Measurements from ENCODE around the gene TOP1. TPM values are rescaled to one million over a fixed set of nuclear protein-coding genes. Genes with fewer than 3 reads are reported as not detected.
A peak's percentile ranks its signal among the peaks of the same experiment; 100 is the strongest.

Gene TOP1
- polyA plus RNA-seq, 3 donors, result 6.9 to 11.5 (median 11.5) TPM

DNA sequence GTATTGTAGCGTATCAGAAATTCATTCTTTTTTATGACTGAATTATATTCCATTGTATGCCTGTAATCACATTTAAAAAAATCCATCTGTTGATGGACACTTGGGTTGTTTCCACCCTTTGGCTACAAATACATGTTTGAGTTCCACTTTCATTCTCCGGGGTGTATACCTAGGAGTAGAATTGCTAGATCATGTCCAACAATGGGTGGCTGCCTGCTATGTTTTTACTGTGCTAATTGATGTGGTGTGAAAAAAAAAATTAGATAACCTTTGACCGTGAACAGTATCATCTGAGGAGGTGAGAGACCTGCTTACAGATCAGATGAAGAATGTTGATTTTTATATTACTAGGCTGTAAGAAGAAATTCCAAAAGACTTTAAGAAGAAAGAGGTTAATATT is 37.1 kb downstream of the TOP1 start:
- peaks cover 100% of the 10 kb centered on the region for H4K20me1 ChIP-seq (ENCODE audit: insufficient read depth, low read length)
- no CpG with 5 or more reads among the region's 3 CpGs for WGBS (ENCODE audit: insufficient coverage)
- DNase-seq, result no peak
- no peaks in the 10 kb centered on the region for H3K27me3 Mint-ChIP-seq (ENCODE audit: low read depth in 3 of 3)
- peaks cover 64 to 68% of the 10 kb centered on the region in 2 donors for H3K36me3 Mint-ChIP-seq
- peak overlapping the region in 1 of 7 donors; percentile 3 for H3K27ac Mint-ChIP-seq
- H3K9me3 ChIP-seq (replicated peaks in 1 of 2; ENCODE audit: control insufficient read depth in 1 of 2, insufficient read depth in 1 of 2, low read length in 2 of 2), result no peaks in the 10 kb centered on the region
- H3K36me3 ChIP-seq (replicated peaks in 1 of 2; ENCODE audit: control insufficient read depth in 1 of 2, insufficient read depth in 2 of 2, low read length in 2 of 2), result peaks cover 21 to 70% of the 10 kb centered on the region in 2 donors
- peaks cover 99% of the 10 kb centered on the region for H3K79me2 ChIP-seq (ENCODE audit: insufficient read depth, low read length)
- no peaks in the 10 kb centered on the region for H3K27me3 ChIP-seq (ENCODE audit: control insufficient read depth in 2 of 2, insufficient read depth in 2 of 2, low read length in 2 of 2)
- H3K4me1 Mint-ChIP-seq, result peaks cover 30% of the 10 kb centered on the region
- H3K27ac ChIP-seq (ENCODE audit: low read depth in 1 of 2, low read length in 2 of 2), result peak overlapping the region in 1 of 2 donors; percentile 27
- H3K4me3 Mint-ChIP-seq, result no peak overlapping the region
- no peak overlapping the region for H3K4me2 ChIP-seq (replicated peaks; ENCODE audit: extremely low read depth, low read length, poor library complexity, severe bottlenecking)
- TF ChIP-seq, protein P1, sequence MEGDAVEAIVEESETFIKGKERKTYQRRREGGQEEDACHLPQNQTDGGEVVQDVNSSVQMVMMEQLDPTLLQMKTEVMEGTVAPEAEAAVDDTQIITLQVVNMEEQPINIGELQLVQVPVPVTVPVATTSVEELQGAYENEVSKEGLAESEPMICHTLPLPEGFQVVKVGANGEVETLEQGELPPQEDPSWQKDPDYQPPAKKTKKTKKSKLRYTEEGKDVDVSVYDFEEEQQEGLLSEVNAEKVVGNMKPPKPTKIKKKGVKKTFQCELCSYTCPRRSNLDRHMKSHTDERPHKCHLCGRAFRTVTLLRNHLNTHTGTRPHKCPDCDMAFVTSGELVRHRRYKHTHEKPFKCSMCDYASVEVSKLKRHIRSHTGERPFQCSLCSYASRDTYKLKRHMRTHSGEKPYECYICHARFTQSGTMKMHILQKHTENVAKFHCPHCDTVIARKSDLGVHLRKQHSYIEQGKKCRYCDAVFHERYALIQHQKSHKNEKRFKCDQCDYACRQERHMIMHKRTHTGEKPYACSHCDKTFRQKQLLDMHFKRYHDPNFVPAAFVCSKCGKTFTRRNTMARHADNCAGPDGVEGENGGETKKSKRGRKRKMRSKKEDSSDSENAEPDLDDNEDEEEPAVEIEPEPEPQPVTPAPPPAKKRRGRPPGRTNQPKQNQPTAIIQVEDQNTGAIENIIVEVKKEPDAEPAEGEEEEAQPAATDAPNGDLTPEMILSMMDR (IDR thresholded peaks at IDR 0.05), result no peak
- peaks cover 0 to 3% of the 10 kb centered on the region in 2 donors for H3K4me1 ChIP-seq (ENCODE audit: control insufficient read depth in 1 of 2, insufficient read depth in 2 of 2, low read length in 2 of 2)
- no peak overlapping the region for H2AFZ ChIP-seq (ENCODE audit: insufficient read depth, low read depth, low read length, poor library complexity, severe bottlenecking)
- intact Hi-C loops (cut with micrococcal nuclease), result no loop called here
- no peak overlapping the region for H3K9ac ChIP-seq (ENCODE audit: insufficient read depth, low read length, poor library complexity, severe bottlenecking)
- H3K4me3 ChIP-seq (replicated peaks in 1 of 3; ENCODE audit: low read depth in 2 of 3, low read length in 3 of 3), result no peak overlapping the region
- no peaks in the 10 kb centered on the region for H3K9me3 Mint-ChIP-seq

DNA sequence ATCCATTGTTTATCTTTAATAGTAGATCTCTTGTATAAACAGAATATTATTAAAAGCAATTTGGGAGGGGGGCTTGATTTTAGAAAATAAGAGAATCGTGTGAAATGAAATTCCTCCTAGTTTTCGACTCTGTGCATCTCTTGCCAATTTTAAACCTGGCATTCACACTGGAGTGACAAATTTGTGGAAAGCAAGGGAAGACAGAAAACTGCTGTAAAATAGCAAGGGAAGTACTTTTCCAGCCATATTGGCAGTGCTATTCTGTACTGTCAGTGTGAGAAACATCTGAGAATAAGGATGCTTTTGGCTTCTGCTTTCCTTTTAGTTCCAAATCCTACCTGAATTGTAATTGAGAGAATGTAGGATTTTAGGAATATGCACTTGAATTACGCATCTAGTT is 40.2 kb downstream of the TOP1 start:
- no CpG with 5 or more reads among the region's 3 CpGs for WGBS (ENCODE audit: insufficient coverage)
- Histone ChIP-seq H3K36me3 (replicated peaks in 1 of 2; ENCODE audit: control insufficient read depth in 1 of 2, insufficient read depth in 2 of 2, low read length in 2 of 2) (peaks cover 3 to 54% of the 10 kb centered on the region in 2 donors), H3K4me3 (replicated peaks in 1 of 3; ENCODE audit: low read depth in 2 of 3, low read length in 3 of 3) (no peak overlapping the region), H3K4me1 (ENCODE audit: control insufficient read depth in 1 of 2, insufficient read depth in 2 of 2, low read length in 2 of 2) (peaks cover 0 to 3% of the 10 kb centered on the region in 2 donors), H3K9me3 (replicated peaks in 1 of 2; ENCODE audit: control insufficient read depth in 1 of 2, insufficient read depth in 1 of 2, low read length in 2 of 2) (no peaks in the 10 kb centered on the region), H2AFZ (ENCODE audit: insufficient read depth, low read depth, low read length, poor library complexity, severe bottlenecking) (no peak overlapping the region), H3K27me3 (ENCODE audit: control insufficient read depth in 2 of 2, insufficient read depth in 2 of 2, low read length in 2 of 2) (no peaks in the 10 kb centered on the region), H4K20me1 (ENCODE audit: insufficient read depth, low read length) (peaks cover 100% of the 10 kb centered on the region), H3K4me2 (replicated peaks; ENCODE audit: extremely low read depth, low read length, poor library complexity, severe bottlenecking) (no peak overlapping the region), H3K9ac (ENCODE audit: insufficient read depth, low read length, poor library complexity, severe bottlenecking) (no peak overlapping the region), H3K79me2 (ENCODE audit: insufficient read depth, low read length) (peaks cover 99% of the 10 kb centered on the region), H3K27ac (ENCODE audit: low read depth in 1 of 2, low read length in 2 of 2) (no peak overlapping the region)
- H3K27me3 Mint-ChIP-seq (ENCODE audit: low read depth in 3 of 3), result no peaks in the 10 kb centered on the region
- TF ChIP-seq, protein P1 (IDR thresholded peaks at IDR 0.05), result no peak
- H3K4me3 Mint-ChIP-seq, result no peak overlapping the region
- peaks cover 48 to 51% of the 10 kb centered on the region in 2 donors for H3K36me3 Mint-ChIP-seq
- H3K9me3 Mint-ChIP-seq, result no peaks in the 10 kb centered on the region
- DNase-seq, result no peak
- no peak overlapping the region for H3K27ac Mint-ChIP-seq
- H3K4me1 Mint-ChIP-seq, result peaks cover 43% of the 10 kb centered on the region
- intact Hi-C loops (cut with micrococcal nuclease), result no loop called here

All from CD14-positive monocyte (primary cell).